LNCaP clone FGC (cell line): ENCODE results near the gene TEC.

Experiments
- DNase-seq: peaks from one replicate; pipeline ENCODE4 v3.0.0-alpha.2; 2011; ENCODE audit warnings: low read depth
- H3K4me3 ChIP-seq: 2 replicates; pipeline ENCODE4 v1.5.1; 2011; ENCODE audit warnings: mild to moderate bottlenecking, low read depth, low read length, control low read depth
- CTCF ChIP-seq: IDR thresholded peaks from 2 replicates; pipeline ENCODE4 v1.5.1; 2012; ENCODE audit warnings: mild to moderate bottlenecking; ENCODE audit not compliant: control insufficient read depth, insufficient read depth; ENCODE audit errors: extremely low read depth

Gene TEC

DNA sequence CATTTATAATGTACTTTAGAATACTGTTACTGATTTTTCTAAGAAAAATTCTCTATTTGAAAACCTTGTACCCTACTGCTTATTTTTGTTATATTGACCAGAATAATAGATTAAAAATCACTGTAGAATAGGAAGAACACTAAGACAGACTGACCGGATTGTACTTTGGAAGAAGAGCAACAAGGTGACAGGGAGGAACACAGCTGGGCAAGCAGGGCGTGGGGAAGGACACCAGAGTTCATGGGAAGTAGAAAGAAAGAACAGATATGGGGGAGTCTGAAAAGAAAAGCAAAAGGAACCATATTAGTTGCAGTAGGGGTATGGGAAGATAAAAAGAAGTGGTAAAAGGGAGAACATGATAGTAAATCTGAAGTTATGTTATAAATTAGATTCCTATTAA lies 174.2 kb downstream of the TEC start:
- no peak overlapping the region for H3K4me3 ChIP-seq
- no peak for DNase-seq
- no peak for TF ChIP-seq CTCF

GRCh38 chr4:48093991-48094416 lies 175.6 kb downstream of the TEC start:
- DNase-seq, result no peak
- TF ChIP-seq CTCF, result no peak

DNA sequence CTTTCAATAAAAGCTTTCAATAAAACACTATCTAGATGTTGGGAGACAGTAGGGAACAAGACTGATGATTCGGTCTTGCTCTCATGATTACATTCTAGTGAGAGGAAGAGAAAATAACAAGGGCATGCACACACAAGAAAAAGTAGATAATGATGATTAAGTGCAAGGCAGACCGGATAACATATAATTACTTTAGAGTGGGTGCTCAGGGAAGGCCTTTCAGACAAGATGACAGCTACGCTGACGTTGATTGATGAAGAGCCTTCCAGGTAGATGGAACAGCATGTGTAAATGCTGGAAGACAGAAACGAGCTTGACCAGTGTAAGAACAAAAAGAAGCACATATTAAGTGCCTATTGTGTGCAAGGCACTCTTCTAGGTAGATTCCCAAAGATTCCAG lies 179.0 kb downstream of the TEC start:
- TF ChIP-seq CTCF, result no peak
- DNase-seq, result peak; percentile 40
- no peak overlapping the region for H3K4me3 ChIP-seq

More at GRCh38 chr4:48093991-48094416, 175.6 kb downstream of the TEC start:
- no peak overlapping the region for H3K4me3 ChIP-seq

- TF ChIP-seq CTCF, result no peak
- no peak overlapping the region for H3K4me3 ChIP-seq
- DNase-seq, result no peak
Measured at GRCh38 chr4:48085821-48086589, 183.6 kb downstream of the TEC start.
